ENCODE measurements around the gene RMND5B. TPM values are rescaled to one million over a fixed set of nuclear protein-coding genes. Genes with fewer than 3 reads are reported as not detected.

Gene RMND5B
- total RNA-seq, 1 donor from 2014 or later, result 42.9 TPM

GRCh38 chr5:178090856-178091255, 40.0 kb upstream of the RMND5B start:
- Histone ChIP-seq H3K27me3 (ENCODE audit: control insufficient read depth, insufficient read depth, low read length) (no peaks in the 10 kb centered on the region), H3K4me3 (ENCODE audit: low read depth, low read length) (no peak overlapping the region), H3K36me3 (ENCODE audit: control insufficient read depth, insufficient read depth, low read length) (no peaks in the 10 kb centered on the region)
- no peak for TF ChIP-seq CTCF (IDR thresholded peaks at IDR 0.05; ENCODE audit: insufficient read depth, low read length, severe bottlenecking)
- DNase-seq (ENCODE audit: low read depth), result peak; percentile 67
- no peak for FAIRE-seq

- DNase-seq (ENCODE audit: low read depth) (no peak), FAIRE-seq (no peak)
- TF ChIP-seq CTCF (IDR thresholded peaks at IDR 0.05; ENCODE audit: insufficient read depth, low read length, severe bottlenecking), result no peak
These were observed 37.7 kb upstream of the RMND5B start for GRCh38 chr5:178093134-178093533.

GRCh38 chr5:178094345-178094744, 36.5 kb upstream of the RMND5B start:
- Histone ChIP-seq H3K4me3 (ENCODE audit: low read depth, low read length) (no peak overlapping the region), H3K36me3 (ENCODE audit: control insufficient read depth, insufficient read depth, low read length) (no peaks in the 10 kb centered on the region), H3K27me3 (ENCODE audit: control insufficient read depth, insufficient read depth, low read length) (no peaks in the 10 kb centered on the region)
- TF ChIP-seq CTCF (IDR thresholded peaks at IDR 0.05; ENCODE audit: insufficient read depth, low read length, severe bottlenecking), result no peak
- FAIRE-seq (no peak), DNase-seq (ENCODE audit: low read depth) (no peak)

More at GRCh38 chr5:178093134-178093533, 37.7 kb upstream of the RMND5B start:
- Histone ChIP-seq H3K36me3 (ENCODE audit: control insufficient read depth, insufficient read depth, low read length) (no peaks in the 10 kb centered on the region), H3K4me3 (ENCODE audit: low read depth, low read length) (no peak overlapping the region), H3K27me3 (ENCODE audit: control insufficient read depth, insufficient read depth, low read length) (no peaks in the 10 kb centered on the region)

- DNase-seq (ENCODE audit: low read depth), result no peak
- Histone ChIP-seq H3K36me3 (ENCODE audit: control insufficient read depth, insufficient read depth, low read length) (no peaks in the 10 kb centered on the region), H3K27me3 (ENCODE audit: control insufficient read depth, insufficient read depth, low read length) (no peaks in the 10 kb centered on the region), H3K4me3 (ENCODE audit: low read depth, low read length) (no peak overlapping the region)
- TF ChIP-seq CTCF (IDR thresholded peaks at IDR 0.05; ENCODE audit: insufficient read depth, low read length, severe bottlenecking), result no peak
- FAIRE-seq, result no peak
These were observed 32.1 kb upstream of the RMND5B start for GRCh38 chr5:178098685-178099084.

- no peaks in the 10 kb centered on the region for H3K36me3 ChIP-seq (ENCODE audit: control insufficient read depth, insufficient read depth, low read length)
- no peaks in the 10 kb centered on the region for H3K27me3 ChIP-seq (ENCODE audit: control insufficient read depth, insufficient read depth, low read length)
- FAIRE-seq (no peak), DNase-seq (ENCODE audit: low read depth) (no peak)
- H3K4me3 ChIP-seq (ENCODE audit: low read depth, low read length), result no peak overlapping the region
- TF ChIP-seq CTCF (IDR thresholded peaks at IDR 0.05; ENCODE audit: insufficient read depth, low read length, severe bottlenecking), result no peak
These were observed 27.2 kb upstream of the RMND5B start for GRCh38 chr5:178103612-178104011.

- H3K4me3 ChIP-seq (ENCODE audit: low read depth, low read length), result no peak overlapping the region
- no peak for FAIRE-seq
- DNase-seq (ENCODE audit: low read depth), result no peak
These were observed 26.3 kb upstream of the RMND5B start for GRCh38 chr5:178104492-178104891.

More at GRCh38 chr5:178104492-178104891, 26.3 kb upstream of the RMND5B start:
- Histone ChIP-seq H3K36me3 (ENCODE audit: control insufficient read depth, insufficient read depth, low read length) (no peaks in the 10 kb centered on the region), H3K27me3 (ENCODE audit: control insufficient read depth, insufficient read depth, low read length) (no peaks in the 10 kb centered on the region)
- no peak for TF ChIP-seq CTCF (IDR thresholded peaks at IDR 0.05; ENCODE audit: insufficient read depth, low read length, severe bottlenecking)
